Measurements from ENCODE around the gene ABO. TPM values are rescaled to one million over a fixed set of nuclear protein-coding genes. Genes with fewer than 3 reads are reported as not detected.
"Not testable (repeated sequence)": the region's sequence is repeated elsewhere in the genome, so short reads cannot be mapped to it uniquely, and the experiment has no call there.

ABO gene
- total RNA-seq (2014; rRNA removed; shearing (Covaris generic)), result not detected in 2 replicates

GRCh38 chr9:133275105-133276000 lies at the start of gene ABO:
TSS of gene ABO (minus strand) at chr9:133275201.
- DNase-seq (ENCODE audit: low read depth), result no peak

GRCh38 chr9:133323991-133324703 lies 49.1 kb upstream of the ABO start:
- no peak for DNase-seq (ENCODE audit: low read depth)

GRCh38 chr9:133323211-133323610 lies 48.2 kb upstream of the ABO start:
- DNase-seq (ENCODE audit: low read depth), result no peak

DNA sequence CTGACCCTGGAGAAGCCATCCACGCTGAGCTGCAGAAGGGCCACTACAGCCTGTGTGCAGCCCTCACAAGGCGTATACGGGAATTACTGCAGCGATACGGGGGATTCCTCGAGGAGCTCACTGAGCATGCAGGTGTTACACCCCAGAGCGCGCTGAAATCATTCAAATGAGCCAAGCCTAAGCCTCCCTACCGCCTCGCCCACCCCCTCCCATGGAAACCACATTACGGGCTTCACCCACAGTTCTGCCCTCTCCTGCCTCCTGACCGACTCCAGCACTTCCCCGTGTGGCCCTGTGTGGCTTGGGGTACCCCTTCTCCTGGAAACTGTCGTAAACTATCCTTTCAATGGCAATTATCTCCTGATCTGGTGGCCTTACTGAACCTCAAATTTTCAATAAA lies 47.7 kb upstream of the ABO start:
- DNase-seq (ENCODE audit: low read depth), result no peak

DNA sequence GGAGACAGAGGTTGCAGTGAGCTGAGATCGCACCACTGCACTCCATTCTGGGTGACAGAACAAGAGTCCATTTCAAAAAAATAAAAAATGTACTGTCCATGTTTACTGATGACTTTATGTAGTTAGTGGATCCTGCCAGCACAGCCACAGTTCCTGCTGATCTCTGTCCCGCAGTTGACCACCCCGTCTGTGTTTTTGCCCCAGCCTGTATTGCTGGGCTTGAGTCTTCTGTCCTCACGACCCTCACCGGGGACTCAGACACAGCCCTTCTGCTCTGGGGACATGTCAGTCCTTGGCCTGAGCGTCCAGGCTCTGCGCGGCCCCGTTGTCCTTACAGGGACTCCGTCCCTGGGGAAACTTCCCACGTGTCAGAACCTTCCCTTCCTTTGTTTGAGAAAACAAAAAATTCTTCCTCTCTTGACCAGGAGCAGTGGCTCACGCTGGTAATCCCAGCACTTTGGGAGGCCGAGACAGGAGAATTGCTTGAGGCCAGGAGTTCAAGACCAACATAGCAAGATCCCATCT lies 46.5 kb upstream of the ABO start:
- DNase-seq (ENCODE audit: low read depth), result no peak

DNA sequence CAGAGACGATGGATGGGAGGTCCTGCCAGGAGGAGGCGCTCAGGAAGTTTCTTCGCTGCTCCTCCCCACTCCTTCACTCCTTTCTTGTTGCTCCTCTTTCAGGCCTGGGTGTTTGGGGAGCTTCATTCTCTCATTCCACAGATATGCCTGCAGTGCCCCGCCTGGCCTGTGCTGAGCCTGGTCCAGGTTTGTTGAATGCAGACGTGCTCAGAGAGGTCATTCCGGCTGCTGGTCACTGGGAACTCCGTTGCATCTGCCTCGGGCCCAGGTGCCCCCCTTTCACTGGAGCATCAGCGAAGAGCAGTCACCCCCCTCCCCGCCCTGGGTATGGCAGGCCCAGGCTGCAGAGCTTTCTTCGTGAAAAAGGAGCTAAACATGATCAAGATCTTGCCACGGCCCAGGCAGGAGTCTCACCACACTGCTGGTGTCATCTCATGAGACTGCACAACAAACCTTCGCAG lies 45.5 kb upstream of the ABO start:
- no peak for DNase-seq (ENCODE audit: low read depth)

DNA sequence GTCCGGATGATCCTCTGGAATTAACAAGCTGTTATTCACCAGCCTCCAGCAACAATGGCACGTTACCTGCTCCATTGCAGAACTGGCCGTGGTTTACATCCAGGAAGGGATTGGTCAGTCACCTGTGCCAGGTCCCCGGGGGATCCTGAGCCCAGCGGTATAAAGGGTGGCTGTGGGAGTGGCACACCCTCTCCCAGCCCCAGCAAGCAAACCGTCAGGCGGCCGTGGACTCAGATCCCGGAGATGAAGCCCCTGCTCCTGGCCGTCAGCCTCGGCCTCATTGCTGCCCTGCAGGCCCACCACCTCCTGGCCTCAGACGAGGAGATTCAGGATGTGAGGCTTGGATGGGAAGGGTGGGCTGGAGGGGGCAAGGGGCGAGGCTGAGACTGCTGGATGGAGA lies 42.5 kb upstream of the ABO start:
- DNase-seq (ENCODE audit: low read depth), result not testable (repeated sequence)

GRCh38 chr9:133315997-133316396 lies 41.0 kb upstream of the ABO start:
- no peak for DNase-seq (ENCODE audit: low read depth)

GRCh38 chr9:133309608-133310007 lies 34.6 kb upstream of the ABO start:
- DNase-seq (ENCODE audit: low read depth), result no peak

DNA sequence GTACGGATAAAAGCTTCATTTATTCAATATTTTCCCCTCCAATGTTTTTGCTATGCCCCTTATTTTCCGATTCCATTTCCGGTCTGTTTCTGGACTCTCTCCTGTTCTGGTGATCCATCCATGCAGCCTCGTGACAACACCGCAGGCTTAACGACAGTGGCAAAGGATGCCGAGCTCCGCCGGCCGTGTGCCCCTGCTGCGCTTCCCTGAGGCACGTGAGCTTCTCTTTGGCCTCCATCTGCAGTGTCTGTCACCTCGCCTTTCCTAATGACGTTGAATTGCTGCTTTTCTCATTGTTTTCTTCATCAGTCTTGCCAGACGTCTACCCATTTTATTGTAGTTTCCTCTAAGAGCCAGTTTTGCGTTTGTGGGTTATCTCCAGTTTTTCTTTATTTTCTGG lies 32.3 kb upstream of the ABO start:
- DNase-seq (ENCODE audit: low read depth), result no peak

DNA sequence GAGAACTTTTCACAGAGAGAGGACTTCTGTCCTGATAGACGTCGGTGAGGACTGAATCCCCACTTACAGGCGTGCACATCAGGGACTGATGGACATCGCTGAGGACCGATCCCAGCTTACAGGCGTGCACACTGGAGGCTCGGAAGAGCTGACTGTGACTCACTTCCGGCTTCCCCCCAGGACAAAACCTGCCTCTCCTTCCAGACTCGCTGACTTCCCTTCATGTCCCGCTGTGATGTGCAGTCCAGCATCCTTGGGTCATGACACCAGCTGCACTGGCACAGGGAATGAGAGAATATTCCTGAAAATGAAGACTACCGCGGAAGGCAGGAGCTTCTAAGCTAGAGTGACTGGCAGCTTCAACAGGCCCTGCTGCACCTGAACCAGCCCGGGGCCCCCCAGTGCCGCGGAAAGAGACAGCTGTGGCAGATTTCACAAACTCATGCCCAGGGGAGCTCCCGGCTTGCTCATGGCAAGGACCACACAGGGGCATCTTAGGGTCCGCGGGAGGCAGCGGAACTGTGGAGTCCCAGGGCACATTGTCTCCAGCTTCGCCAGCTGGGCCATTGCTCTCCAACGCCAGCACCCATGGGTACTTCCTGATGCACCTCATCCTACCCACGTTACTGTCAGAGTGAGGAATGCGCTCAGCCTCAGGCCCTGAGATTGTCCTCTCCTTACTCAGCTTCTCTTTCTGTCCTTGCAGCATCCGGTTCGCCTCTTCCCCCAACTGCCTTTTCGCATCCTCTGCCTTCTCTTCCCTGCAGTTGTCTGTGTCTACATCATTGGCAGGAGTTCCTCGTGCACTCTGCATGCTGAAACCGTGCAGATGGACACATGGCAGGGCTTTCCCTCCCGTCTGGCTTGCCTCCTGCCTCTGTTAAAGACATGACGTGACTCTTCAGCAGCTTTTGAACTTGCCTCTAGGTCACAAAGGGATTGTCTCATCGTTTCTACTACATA lies 31.5 kb upstream of the ABO start:
- no peak for DNase-seq (ENCODE audit: low read depth)

GRCh38 chr9:133305731-133306130 lies 30.7 kb upstream of the ABO start:
- no peak for DNase-seq (ENCODE audit: low read depth)

DNA sequence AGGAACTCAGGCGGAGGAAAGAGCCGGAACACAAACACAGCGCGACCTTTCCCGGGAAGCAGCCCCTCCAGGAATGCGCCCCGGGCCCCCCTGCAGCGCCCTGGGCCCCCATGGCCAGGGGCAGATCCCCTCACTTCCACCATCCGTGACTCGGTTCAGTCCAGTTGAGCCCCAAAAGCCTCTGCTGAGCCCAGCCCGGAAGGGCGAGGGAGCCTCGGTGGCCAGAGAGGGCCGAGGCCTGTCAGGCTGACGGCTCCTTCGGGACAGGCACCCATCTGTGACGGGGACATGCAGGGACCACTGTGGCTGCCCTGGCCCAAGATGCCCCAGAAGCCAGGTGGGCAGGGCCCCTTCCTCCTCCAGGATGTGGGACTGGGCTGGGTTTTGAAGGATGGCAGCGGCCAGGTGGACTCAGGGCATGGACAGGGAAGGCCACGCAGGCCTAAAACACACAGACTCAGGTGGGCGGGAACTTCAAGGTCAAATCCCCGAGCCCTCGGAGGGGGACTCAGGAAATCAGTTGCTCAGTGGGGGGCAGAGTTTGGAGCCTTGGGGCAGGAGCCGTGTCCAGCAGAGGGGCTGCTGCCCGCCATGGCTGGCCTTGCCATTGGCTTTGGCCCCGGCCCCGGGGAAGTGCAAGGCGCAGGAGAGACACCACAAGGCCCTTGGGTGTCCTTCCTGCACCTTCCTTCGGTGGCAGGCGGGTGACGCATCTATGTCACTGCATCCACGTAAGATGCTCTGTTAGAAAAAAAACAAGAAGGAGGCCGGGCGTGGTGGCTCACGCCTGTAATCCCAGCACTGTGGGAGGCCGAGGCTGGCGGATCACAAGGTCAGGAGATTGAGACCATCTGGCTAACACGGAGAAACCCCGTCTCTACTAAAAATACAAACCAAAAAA lies 29.7 kb upstream of the ABO start:
- DNase-seq (ENCODE audit: low read depth), result no peak

GRCh38 chr9:133304158-133304470 lies 29.1 kb upstream of the ABO start:
- no peak for DNase-seq (ENCODE audit: low read depth)

DNA sequence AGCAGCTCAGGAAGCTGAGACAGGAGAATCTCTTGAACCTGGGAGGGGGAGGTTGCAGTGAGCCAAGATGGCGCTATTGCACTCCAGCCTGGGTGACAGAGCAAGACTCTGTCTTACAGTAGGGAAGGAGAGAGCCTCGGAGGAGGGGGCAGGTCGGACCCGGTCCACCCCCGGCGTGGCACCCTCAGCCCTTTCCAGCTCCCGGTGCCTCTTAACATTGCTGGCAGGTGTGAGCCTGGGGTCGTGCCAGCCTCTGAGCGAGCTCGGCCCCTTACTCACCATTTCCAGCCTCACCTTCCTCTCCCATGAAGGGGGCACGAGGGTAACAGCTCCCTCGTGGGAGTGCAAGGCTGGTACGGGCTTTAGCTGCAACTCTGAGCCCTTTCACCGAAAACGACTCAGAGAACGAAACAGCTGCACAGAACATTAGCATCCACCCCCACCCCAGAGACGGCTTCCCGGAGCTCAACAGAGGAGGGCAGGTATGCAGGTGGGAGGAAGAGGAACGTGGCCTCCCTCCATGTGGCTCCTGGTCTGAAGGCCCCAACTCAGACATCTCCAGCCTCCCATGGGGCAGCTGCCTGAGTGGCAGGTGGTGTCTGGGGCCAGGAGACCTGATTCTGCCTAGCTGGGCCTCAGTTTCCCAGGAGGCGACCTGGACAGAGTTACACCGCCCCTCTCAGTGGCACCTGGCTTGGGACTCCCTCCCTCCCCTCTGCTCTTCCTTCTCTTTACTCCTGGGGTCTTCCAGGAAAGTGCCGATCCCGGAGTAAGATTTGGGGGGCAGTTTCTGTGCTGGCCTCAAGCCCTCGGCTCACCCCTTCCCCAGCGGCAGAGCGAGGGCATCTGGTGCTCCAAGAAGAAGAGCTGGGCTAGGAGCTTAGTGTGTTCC lies 28.5 kb upstream of the ABO start:
- DNase-seq (ENCODE audit: low read depth), result no peak

DNA sequence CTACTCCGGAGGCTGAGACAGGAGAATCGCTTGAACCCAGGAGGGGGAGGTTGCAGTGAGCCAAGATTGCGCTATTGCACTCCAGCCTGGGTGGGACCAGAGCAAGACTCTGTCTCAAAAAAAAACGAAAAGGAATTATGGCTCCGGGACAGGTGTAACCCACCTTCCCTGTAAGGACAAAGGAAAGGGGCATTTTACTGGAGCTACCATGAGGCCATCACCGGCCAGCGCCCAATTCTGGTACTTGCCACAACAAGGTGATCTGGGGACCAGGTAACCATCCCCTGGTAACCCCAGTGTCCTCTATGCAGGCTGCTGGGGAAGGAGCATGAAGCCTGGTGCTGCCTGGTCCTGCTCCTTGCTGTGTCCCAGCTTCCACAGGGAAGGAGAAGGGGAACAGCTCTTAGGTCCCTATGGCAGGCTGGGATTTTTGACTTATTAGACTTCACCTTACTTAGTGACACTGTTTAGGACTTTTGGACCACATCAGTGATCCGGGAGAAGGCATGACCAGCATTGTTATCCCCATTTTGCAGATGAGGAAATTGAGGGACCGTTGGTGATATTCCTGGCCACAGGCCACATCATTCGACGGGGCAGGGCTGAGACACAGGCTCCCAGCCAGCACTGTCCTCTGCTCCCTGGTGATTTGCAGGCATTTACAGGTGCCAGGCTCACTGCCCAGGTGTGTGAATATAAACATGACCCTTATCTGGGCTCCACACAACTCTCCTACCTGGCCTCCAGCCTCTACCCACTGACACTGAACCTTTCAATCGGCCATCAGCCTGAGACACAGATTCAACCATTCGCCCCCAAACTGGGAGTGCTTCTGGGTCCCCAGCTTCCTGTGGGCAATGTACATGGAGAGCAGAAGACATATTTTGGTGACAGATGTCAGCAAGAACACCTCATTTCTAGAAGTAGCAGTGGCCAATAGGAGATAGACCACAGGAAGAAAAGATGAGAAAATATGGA lies 26.5 kb upstream of the ABO start:
- no peak for DNase-seq (ENCODE audit: low read depth)

DNA sequence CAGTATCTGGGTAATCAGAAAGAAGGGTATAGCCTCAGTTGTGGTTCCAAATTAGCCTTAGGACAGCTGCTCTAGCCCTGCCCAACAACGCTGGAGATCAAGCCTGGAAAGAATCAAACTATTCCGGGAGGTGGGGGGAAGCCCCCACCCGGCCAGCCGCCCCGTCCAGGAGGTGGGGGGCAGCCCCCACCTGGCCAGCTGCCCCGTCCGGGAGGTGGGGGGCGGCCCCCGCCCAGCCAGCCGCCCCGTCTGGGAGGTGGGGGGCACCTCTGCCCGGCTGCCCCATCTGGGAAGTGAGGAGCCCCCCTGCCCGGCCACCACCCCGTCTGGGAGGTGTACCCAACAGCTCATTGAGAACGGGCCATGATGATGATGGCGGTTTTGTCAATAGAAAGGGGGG lies 25.0 kb upstream of the ABO start:
- not testable (repeated sequence) for DNase-seq (ENCODE audit: low read depth)

- no peak for DNase-seq (ENCODE audit: low read depth)
Observed at GRCh38 chr9:133294257-133294656, 19.3 kb upstream of the ABO start.

Data from RPMI7951 (cell line).